ENCODE results near the gene TMC3. TPM values are rescaled to one million over a fixed set of nuclear protein-coding genes. Genes with fewer than 3 reads are reported as not detected.

TMC3 gene
- total RNA-seq, 2 donors from 2014 or later = not detected

GRCh38 chr15:81310480-81310879 lies 63.5 kb downstream of the TMC3 start:
- Histone ChIP-seq H3K36me3 (peaks cover 25% of the 10 kb centered on the region), H3K9me3 (no peaks in the 10 kb centered on the region), H3K27me3 (no peaks in the 10 kb centered on the region), H3K27ac (no peak overlapping the region), H3K4me1 (peaks cover 0 to 18% of the 10 kb centered on the region in 2 donors), H3K4me3 (no peak overlapping the region)
- DNase-seq (ENCODE audit: low spot score) = no peak
- TF ChIP-seq CTCF (IDR thresholded peaks at IDR 0.05) = no peak

GRCh38 chr15:81309647-81310450 lies 64.2 kb downstream of the TMC3 start:
- Histone ChIP-seq H3K4me3 (no peak overlapping the region), H3K4me1 (peaks cover 0 to 18% of the 10 kb centered on the region in 2 donors), H3K27me3 (no peaks in the 10 kb centered on the region), H3K36me3 (peaks cover 25% of the 10 kb centered on the region), H3K9me3 (no peaks in the 10 kb centered on the region), H3K27ac (no peak overlapping the region)
- no peak for DNase-seq (ENCODE audit: low spot score)
- TF ChIP-seq CTCF (IDR thresholded peaks at IDR 0.05) = no peak

- Histone ChIP-seq H3K4me3 (no peak overlapping the region), H3K27me3 (no peaks in the 10 kb centered on the region), H3K4me1 (peaks cover 0 to 13% of the 10 kb centered on the region in 2 donors), H3K27ac (no peak overlapping the region), H3K9me3 (no peaks in the 10 kb centered on the region), H3K36me3 (peaks cover 25% of the 10 kb centered on the region)
- TF ChIP-seq CTCF (IDR thresholded peaks at IDR 0.05) = no peak
- DNase-seq (ENCODE audit: low spot score) = no peak
Measured at GRCh38 chr15:81308260-81308659, 65.8 kb downstream of the TMC3 start.

GRCh38 chr15:81304226-81304625 lies 69.8 kb downstream of the TMC3 start:
- peak; percentile 73 for DNase-seq (ENCODE audit: low spot score)
- peaks cover 23% of the 10 kb centered on the region for H3K36me3 ChIP-seq

GRCh38 chr15:81303244-81304225 lies 70.5 kb downstream of the TMC3 start:
- Histone ChIP-seq H3K36me3 (peaks cover 17% of the 10 kb centered on the region), H3K4me3 (no peak overlapping the region), H3K4me1 (no peaks in the 10 kb centered on the region), H3K9me3 (no peaks in the 10 kb centered on the region), H3K27me3 (no peaks in the 10 kb centered on the region), H3K27ac (peak overlapping the region; percentile 18 to 19)
- DNase-seq (ENCODE audit: low spot score) = no peak
- TF ChIP-seq CTCF (IDR thresholded peaks at IDR 0.05) = no peak

More at GRCh38 chr15:81304226-81304625, 69.8 kb downstream of the TMC3 start:
- no peak for TF ChIP-seq CTCF (IDR thresholded peaks at IDR 0.05)
- Histone ChIP-seq H3K9me3 (no peaks in the 10 kb centered on the region), H3K4me3 (no peak overlapping the region), H3K27me3 (no peaks in the 10 kb centered on the region), H3K27ac (peak overlapping the region in 1 of 2 donors; percentile 19), H3K4me1 (no peaks in the 10 kb centered on the region)

All from right atrium auricular region (tissue), 2 donors.